Activated T-cell treated with anti-CD3 and anti-CD28 coated beads for 1 hour (primary cell): ENCODE data around the gene SFTA2.

ENCODE experiments used
- DNase-seq: peaks from one replicate; pipeline ENCODE4 v3.0.0-alpha.2; 2020; ENCODE audit warnings: low read depth

Gene SFTA2

GRCh38 chr6:30889921-30890645 is 41.9 kb downstream of the SFTA2 start:
- no peak for DNase-seq

- DNase-seq = no peak
Observed at GRCh38 chr6:30889496-30889885, 42.5 kb downstream of the SFTA2 start.

- DNase-seq = no peak
Observed at GRCh38 chr6:30888816-30889495, 43.0 kb downstream of the SFTA2 start.

GRCh38 chr6:30887901-30888815 is 43.8 kb downstream of the SFTA2 start:
- DNase-seq = no peak

- no peak for DNase-seq
Observed at GRCh38 chr6:30886897-30887255, 45.1 kb downstream of the SFTA2 start.

GRCh38 chr6:30885999-30886896 is 45.7 kb downstream of the SFTA2 start:
- DNase-seq = peak; percentile 17

GRCh38 chr6:30885481-30885998 is 46.4 kb downstream of the SFTA2 start:
- DNase-seq = no peak

GRCh38 chr6:30884521-30885480 is 47.2 kb downstream of the SFTA2 start:
- no peak for DNase-seq

- peak; percentile 29 for DNase-seq
Observed at GRCh38 chr6:30883685-30884520, 48.1 kb downstream of the SFTA2 start, which contains the start of gene DDR1. Gene DDR1 (plus strand): TSS chr6:30884519. CDS start chr6:30888730, 4,211 bp downstream.

GRCh38 chr6:30882759-30883684 is 48.9 kb downstream of the SFTA2 start:
- DNase-seq = no peak

GRCh38 chr6:30882204-30882758 is 49.7 kb downstream of the SFTA2 start:
- DNase-seq = no peak

GRCh38 chr6:30881392-30882203 is 50.4 kb downstream of the SFTA2 start:
- no peak for DNase-seq
